SK-N-MC (cell line): ENCODE data around the gene FAM234B.

ENCODE experiments used
- EZH2 ChIP-seq: fragments of 200-600 bp; sonication (generic); IDR thresholded peaks from one replicate; pipeline ENCODE4 v1.6.1; 2017; ENCODE audit warnings: antibody characterized with exemption
- FOXP2 ChIP-seq: optimal IDR thresholded peaks from 2 replicates; pipeline ENCODE3; 2011; ENCODE audit warnings: mild to moderate bottlenecking, moderate library complexity; ENCODE audit not compliant: insufficient read depth; ENCODE audit errors: extremely low read length, control extremely low read depth
- POLR2AphosphoS5 ChIP-seq: IDR thresholded peaks from 2 replicates; pipeline ENCODE4 v1.6.1; 2012; ENCODE audit warnings: mild to moderate bottlenecking, low read depth, low read length, borderline replicate concordance

GRCh38 chr12:13032164-13032563 lies 12.0 kb upstream of the FAM234B start:
- TF ChIP-seq POLR2AphosphoS5 (no peak), EZH2 (no peak), FOXP2 (no peak)
